Endodermal cell (in vitro differentiated cells): ENCODE measurements around the gene IGFBPL1. TPM values are rescaled to one million over a fixed set of nuclear protein-coding genes. Genes with fewer than 3 reads are reported as not detected.

Source experiments
- DNase-seq: peaks from one replicate; pipeline ENCODE4 v3.0.0-alpha.2; 2017
- H3K27ac ChIP-seq: 2 replicates; pipeline ENCODE4 v1.5.1; 2013; ENCODE audit warnings: mild to moderate bottlenecking, low read depth, low read length, moderate library complexity
- H3K27me3 ChIP-seq: 2 replicates; pipeline ENCODE4 v1.6.1; 2013; ENCODE audit warnings: mild to moderate bottlenecking, low read length, moderate library complexity; ENCODE audit not compliant: insufficient read depth, control insufficient read depth, poor library complexity, severe bottlenecking
- H3K36me3 ChIP-seq: 2 replicates; pipeline ENCODE4 v1.7.0; 2013; ENCODE audit warnings: mild to moderate bottlenecking, low read length, moderate library complexity; ENCODE audit not compliant: control insufficient read depth, insufficient read depth
- H3K4me1 ChIP-seq: one replicate; pipeline ENCODE4 v1.7.0; 2013; ENCODE audit warnings: low read length; ENCODE audit not compliant: control insufficient read depth, insufficient read depth
- H3K4me3 ChIP-seq: 2 replicates; pipeline ENCODE4 v1.5.1; 2013; ENCODE audit warnings: mild to moderate bottlenecking, low read length, moderate library complexity
- H3K9ac ChIP-seq: 2 replicates; pipeline ENCODE4 v1.6.1; 2013; ENCODE audit warnings: mild to moderate bottlenecking, low read length, moderate library complexity; ENCODE audit not compliant: poor library complexity, severe bottlenecking; ENCODE audit errors: extremely low read depth
- H3K9me3 ChIP-seq: 2 replicates; pipeline ENCODE4 v1.6.1; 2013; ENCODE audit warnings: mild to moderate bottlenecking, low read length, moderate library complexity; ENCODE audit not compliant: control insufficient read depth
- H3K27ac Mint-ChIP-seq: 2 replicates; pipeline ENCODE4 v1.8.0; 2020; ENCODE audit warnings: mixed read lengths
- H3K27me3 Mint-ChIP-seq: 2 replicates; pipeline ENCODE4 v1.8.0; 2021; ENCODE audit warnings: mild to moderate bottlenecking, mixed read lengths; ENCODE audit not compliant: insufficient read depth
- H3K36me3 Mint-ChIP-seq: 2 replicates; pipeline ENCODE4 v1.8.0; 2020; ENCODE audit warnings: low read depth, mixed read lengths
- H3K4me1 Mint-ChIP-seq: 2 replicates; pipeline ENCODE4 v1.8.0; 2020; ENCODE audit warnings: mixed read lengths
- H3K4me3 Mint-ChIP-seq: 2 replicates; pipeline ENCODE4 v1.8.0; 2020; ENCODE audit warnings: mild to moderate bottlenecking, moderate library complexity, mixed read lengths
- H3K9me3 Mint-ChIP-seq: 2 replicates; pipeline ENCODE4 v1.8.0; 2020; ENCODE audit warnings: mild to moderate bottlenecking, mixed read lengths
- CTCF ChIP-seq: fragments of 200-600 bp; sonication (generic); conservative IDR thresholded peaks from 2 replicates; pipeline ENCODE4 v1.5.0; 2021; ENCODE audit warnings: antibody characterized with exemption, mild to moderate bottlenecking
- WGBS, 2 experiments: methylation state at CpG; one replicate each; pipeline versions ENCODE4 v1.1.5 to v1.1.7; 2013; ENCODE audit warnings: missing lambda C conversion rate in 2 of 2, mixed read lengths in 1 of 2; ENCODE audit not compliant: insufficient coverage in 1 of 2, insufficient read length in 1 of 2; 5-methylcytosine and 5-hydroxymethylcytosine counted together
- total RNA-seq, 2 donors: library from RNA; stranded (reverse); fragmentation: NEBNext Ultra II Directional in 1 of 2; extraction: Animal tissue kit (Norgen Biotek cat#: 25700) in 1 of 2; gene quantifications; 2 replicates in 1 of 2; 3 replicates in 1 of 2; pipeline ENCODE4 v1.2.1, GENCODE V29; 2021

Gene IGFBPL1
- total RNA-seq, 2 donors from 2014 or later, result 40.5 to 90.3 TPM

GRCh38 chr9:38386319-38386895 is 37.8 kb downstream of the IGFBPL1 start:
- no peak overlapping the region for H3K4me3 Mint-ChIP-seq
- peaks cover 38% of the 10 kb centered on the region for H3K27me3 Mint-ChIP-seq
- H3K27ac Mint-ChIP-seq, result no peak overlapping the region
- Histone ChIP-seq H3K9ac (no peak overlapping the region), H3K27ac (no peak overlapping the region), H3K4me3 (no peak overlapping the region), H3K27me3 (no peaks in the 10 kb centered on the region), H3K9me3 (peaks cover 12% of the 10 kb centered on the region), H3K4me1 (peaks cover 16% of the 10 kb centered on the region), H3K36me3 (no peaks in the 10 kb centered on the region)
- 87 to 96% methylated on average over 3 to 4 of the region's 4 CpGs for WGBS, 2 experiments
- TF ChIP-seq CTCF, result no peak
- H3K9me3 Mint-ChIP-seq, result peaks cover 20% of the 10 kb centered on the region
- no peak for DNase-seq
- peaks cover 42% of the 10 kb centered on the region for H3K4me1 Mint-ChIP-seq
- H3K36me3 Mint-ChIP-seq, result no peaks in the 10 kb centered on the region

GRCh38 chr9:38385896-38386295 is 38.4 kb downstream of the IGFBPL1 start:
- Mint-ChIP-seq H3K27ac (no peak overlapping the region), H3K4me3 (no peak overlapping the region), H3K36me3 (no peaks in the 10 kb centered on the region), H3K27me3 (peaks cover 38% of the 10 kb centered on the region), H3K9me3 (peaks cover 20% of the 10 kb centered on the region), H3K4me1 (peaks cover 42% of the 10 kb centered on the region)
- H3K9me3 ChIP-seq, result peaks cover 12% of the 10 kb centered on the region
- peaks cover 15% of the 10 kb centered on the region for H3K4me1 ChIP-seq
- no peaks in the 10 kb centered on the region for H3K36me3 ChIP-seq
- no peak overlapping the region for H3K9ac ChIP-seq
- no peak for DNase-seq
- no peak overlapping the region for H3K27ac ChIP-seq
- no peak for TF ChIP-seq CTCF
- H3K4me3 ChIP-seq, result no peak overlapping the region
- WGBS, 2 experiments, result 82 to 87% methylated on average over 3 of the region's 3 CpGs
- H3K27me3 ChIP-seq, result no peaks in the 10 kb centered on the region

- Histone ChIP-seq H3K9ac (no peak overlapping the region), H3K4me1 (peaks cover 10% of the 10 kb centered on the region), H3K9me3 (peaks cover 12% of the 10 kb centered on the region), H3K27me3 (no peaks in the 10 kb centered on the region), H3K4me3 (no peak overlapping the region), H3K27ac (no peak overlapping the region), H3K36me3 (no peaks in the 10 kb centered on the region)
- 88 to 92% methylated on average over 2 to 3 of the region's 3 CpGs for WGBS, 2 experiments
- Mint-ChIP-seq H3K4me1 (peaks cover 43% of the 10 kb centered on the region), H3K36me3 (no peaks in the 10 kb centered on the region), H3K9me3 (peaks cover 20% of the 10 kb centered on the region), H3K4me3 (no peak overlapping the region), H3K27ac (no peak overlapping the region), H3K27me3 (peaks cover 38% of the 10 kb centered on the region)
- DNase-seq, result no peak
- TF ChIP-seq CTCF, result no peak
Observed at GRCh38 chr9:38384990-38385848, 39.0 kb downstream of the IGFBPL1 start.
